ENCODE results near the gene XRCC6.

DNA sequence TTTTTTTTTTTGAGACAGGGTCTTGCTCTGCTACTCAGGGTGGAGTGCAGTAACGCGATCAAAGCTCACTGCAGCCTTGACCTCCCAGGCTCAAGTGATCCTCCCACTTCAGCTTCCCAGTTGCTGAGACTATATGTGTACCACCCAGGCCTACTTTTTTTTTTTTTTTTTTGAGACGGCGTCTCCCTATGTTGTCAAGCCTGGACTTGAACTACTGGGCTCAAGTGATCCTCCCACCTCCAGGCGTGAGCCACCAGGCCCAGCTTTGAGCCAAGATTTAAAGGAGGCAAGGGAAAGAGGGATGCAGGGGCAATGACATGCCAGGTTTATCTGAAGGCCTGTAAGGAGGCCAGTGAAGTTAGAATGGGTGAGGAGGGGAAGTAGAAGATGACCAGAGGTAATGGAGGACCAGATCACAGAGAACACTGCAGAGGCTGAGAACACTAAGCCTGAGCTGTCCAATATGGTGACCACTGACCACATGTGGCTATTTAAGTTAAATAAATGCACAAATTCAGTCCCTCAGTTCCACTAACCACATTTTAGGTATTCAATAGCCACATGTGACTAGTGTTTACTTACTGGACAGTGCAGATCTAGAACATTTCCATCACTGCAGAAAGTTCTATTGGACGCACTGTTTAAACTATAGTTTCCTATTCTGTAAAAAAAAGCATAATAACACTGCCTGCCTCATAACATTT, 8.3 kb upstream of the XRCC6 start:
- TF ChIP-seq, protein P1, sequence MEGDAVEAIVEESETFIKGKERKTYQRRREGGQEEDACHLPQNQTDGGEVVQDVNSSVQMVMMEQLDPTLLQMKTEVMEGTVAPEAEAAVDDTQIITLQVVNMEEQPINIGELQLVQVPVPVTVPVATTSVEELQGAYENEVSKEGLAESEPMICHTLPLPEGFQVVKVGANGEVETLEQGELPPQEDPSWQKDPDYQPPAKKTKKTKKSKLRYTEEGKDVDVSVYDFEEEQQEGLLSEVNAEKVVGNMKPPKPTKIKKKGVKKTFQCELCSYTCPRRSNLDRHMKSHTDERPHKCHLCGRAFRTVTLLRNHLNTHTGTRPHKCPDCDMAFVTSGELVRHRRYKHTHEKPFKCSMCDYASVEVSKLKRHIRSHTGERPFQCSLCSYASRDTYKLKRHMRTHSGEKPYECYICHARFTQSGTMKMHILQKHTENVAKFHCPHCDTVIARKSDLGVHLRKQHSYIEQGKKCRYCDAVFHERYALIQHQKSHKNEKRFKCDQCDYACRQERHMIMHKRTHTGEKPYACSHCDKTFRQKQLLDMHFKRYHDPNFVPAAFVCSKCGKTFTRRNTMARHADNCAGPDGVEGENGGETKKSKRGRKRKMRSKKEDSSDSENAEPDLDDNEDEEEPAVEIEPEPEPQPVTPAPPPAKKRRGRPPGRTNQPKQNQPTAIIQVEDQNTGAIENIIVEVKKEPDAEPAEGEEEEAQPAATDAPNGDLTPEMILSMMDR (IDR thresholded peaks at IDR 0.05) = no peak
- TF ChIP-seq EZH2phosphoT487 (IDR thresholded peaks at IDR 0.05) = no peak
- no peak for TF ChIP-seq EZH2 (IDR thresholded peaks at IDR 0.05)
